ENCODE measurements around the gene KRTAP10-6. TPM values are rescaled to one million over a fixed set of nuclear protein-coding genes. Genes with fewer than 3 reads are reported as not detected.

Gene KRTAP10-6
- total RNA-seq, 6 experiments from 2014 or later: not detected

DNA sequence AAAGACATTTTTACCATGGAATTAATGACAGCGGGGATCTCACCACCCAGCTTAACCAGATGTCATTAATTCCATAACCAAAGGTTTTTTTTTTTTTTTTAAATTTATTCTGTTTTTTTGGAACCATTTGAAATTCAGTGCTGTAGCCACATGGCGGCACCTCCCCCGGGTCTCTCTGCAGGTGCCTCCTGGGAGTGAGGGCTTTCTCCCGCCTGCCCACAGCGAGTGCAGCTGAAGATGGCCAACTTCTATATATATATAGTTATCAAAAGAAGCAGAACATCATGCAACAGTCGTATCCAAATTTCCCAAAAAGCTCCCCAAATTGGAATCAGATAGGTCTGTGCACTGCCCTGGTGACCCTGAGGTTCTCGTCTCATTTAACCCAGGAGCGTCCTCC, 23.2 kb upstream of the KRTAP10-6 start:
- H3K9me3 Mint-ChIP-seq: peaks cover 53% of the 10 kb centered on the region
- H3K36me3 Mint-ChIP-seq (ENCODE audit: low read depth): peaks cover 6% of the 10 kb centered on the region
- no peak overlapping the region for H3K4me3 Mint-ChIP-seq
- no peak overlapping the region for H3K27ac Mint-ChIP-seq
- no peaks in the 10 kb centered on the region for H3K4me1 Mint-ChIP-seq (ENCODE audit: low read depth)
- H3K27me3 Mint-ChIP-seq (ENCODE audit: insufficient read depth): no peaks in the 10 kb centered on the region; the same call in 1 of the 2 replicates
- TF ChIP-seq, protein P1, sequence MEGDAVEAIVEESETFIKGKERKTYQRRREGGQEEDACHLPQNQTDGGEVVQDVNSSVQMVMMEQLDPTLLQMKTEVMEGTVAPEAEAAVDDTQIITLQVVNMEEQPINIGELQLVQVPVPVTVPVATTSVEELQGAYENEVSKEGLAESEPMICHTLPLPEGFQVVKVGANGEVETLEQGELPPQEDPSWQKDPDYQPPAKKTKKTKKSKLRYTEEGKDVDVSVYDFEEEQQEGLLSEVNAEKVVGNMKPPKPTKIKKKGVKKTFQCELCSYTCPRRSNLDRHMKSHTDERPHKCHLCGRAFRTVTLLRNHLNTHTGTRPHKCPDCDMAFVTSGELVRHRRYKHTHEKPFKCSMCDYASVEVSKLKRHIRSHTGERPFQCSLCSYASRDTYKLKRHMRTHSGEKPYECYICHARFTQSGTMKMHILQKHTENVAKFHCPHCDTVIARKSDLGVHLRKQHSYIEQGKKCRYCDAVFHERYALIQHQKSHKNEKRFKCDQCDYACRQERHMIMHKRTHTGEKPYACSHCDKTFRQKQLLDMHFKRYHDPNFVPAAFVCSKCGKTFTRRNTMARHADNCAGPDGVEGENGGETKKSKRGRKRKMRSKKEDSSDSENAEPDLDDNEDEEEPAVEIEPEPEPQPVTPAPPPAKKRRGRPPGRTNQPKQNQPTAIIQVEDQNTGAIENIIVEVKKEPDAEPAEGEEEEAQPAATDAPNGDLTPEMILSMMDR (IDR thresholded peaks at IDR 0.05): no peak
- no peak for DNase-seq

DNA sequence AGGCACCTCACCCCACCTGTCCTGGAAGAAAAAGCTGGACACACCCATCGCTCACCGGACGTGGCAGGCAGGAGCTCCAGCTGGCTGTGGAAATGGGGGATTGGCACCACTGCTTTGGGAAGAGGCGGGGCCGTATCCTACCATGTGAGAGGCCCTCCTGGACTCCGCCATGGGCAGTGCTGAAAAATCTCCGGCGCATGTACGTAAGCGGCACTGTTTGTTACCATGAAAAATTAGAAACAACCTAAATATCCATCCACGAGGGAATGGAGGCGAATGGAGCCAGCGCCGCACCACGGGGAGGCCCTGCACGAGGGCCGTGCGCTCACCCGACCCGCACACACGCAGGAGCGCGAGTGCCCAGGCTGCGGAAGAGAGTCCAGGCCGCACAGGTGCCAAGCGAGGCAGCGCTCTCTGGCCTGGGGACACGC, 22.7 kb upstream of the KRTAP10-6 start:
- H3K4me3 Mint-ChIP-seq: no peak overlapping the region
- no peaks in the 10 kb centered on the region for H3K4me1 Mint-ChIP-seq (ENCODE audit: low read depth)
- peaks cover 6% of the 10 kb centered on the region for H3K36me3 Mint-ChIP-seq (ENCODE audit: low read depth)
- DNase-seq: no peak
- H3K27ac Mint-ChIP-seq: no peak overlapping the region
- TF ChIP-seq, protein P1 (IDR thresholded peaks at IDR 0.05): no peak
- H3K9me3 Mint-ChIP-seq: peaks cover 54% of the 10 kb centered on the region
- no peaks in the 10 kb centered on the region; the same call in 1 of the 2 replicates for H3K27me3 Mint-ChIP-seq (ENCODE audit: insufficient read depth)

DNA sequence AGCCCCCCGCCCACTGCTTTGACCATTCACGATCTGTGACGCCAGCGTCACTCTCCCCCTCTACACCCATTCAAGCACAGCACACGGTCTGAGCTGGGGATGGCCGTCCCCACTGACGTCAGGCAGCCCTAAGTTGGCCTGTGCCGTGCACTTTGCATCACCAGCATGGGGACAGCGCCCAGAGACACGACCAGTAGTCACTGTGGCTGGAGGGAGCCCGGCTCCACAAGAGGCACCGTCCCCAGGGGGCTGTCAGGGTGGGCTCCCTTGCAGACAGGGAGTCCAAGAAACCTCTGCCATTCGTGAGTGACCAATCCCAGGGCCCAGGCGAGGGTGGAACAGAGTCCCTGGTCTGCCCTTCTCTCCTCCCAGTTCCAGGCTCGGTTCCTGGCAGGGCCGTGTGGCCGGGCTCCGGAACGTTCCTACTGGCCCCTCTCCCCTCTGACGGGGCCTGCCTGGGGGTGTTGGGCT, 21.9 kb upstream of the KRTAP10-6 start:
- TF ChIP-seq, protein P1 (IDR thresholded peaks at IDR 0.05): no peak
- Mint-ChIP-seq H3K27me3 (ENCODE audit: insufficient read depth) (no peaks in the 10 kb centered on the region; the same call in 1 of the 2 replicates), H3K27ac (no peak overlapping the region), H3K4me3 (no peak overlapping the region), H3K4me1 (ENCODE audit: low read depth) (no peaks in the 10 kb centered on the region), H3K36me3 (ENCODE audit: low read depth) (peaks cover 6% of the 10 kb centered on the region), H3K9me3 (peaks cover 54% of the 10 kb centered on the region)
- DNase-seq: no peak

DNA sequence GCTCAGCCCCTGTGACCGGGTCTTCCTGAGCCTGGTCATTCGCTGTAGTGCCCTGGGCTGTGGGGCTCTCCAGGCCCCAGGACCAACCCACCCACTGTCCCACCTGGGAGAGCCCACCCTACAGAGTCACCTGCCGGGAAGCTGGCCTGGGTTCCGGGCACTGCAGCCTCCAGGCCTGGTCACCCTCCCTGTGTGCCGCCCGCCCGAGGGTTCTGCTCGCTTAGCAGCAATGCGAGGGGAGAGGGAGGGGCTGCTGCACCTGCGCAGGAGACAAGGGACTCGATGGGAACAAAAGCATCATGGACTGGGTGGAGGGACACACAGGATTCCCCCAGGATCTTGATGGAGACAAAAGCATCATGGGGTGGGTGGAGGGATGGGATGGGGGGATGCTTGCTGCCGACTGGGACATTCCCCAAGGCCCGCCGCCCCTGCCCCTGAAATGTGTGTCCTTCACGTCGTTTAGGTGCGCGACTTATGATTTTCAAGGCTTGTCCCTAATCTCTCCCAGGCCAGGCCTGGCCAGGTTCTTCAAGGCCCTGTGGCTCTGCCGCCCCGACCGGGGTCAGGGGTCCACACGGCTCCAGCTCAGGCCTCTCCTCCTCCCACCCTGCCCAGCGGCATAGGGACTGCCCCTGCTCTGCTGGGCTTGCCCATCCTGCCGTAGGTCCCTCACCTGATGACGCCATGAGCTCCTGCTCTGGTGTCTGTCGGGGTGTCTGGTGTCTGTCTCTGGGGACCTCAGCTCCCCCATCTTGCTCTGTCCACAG, 21.3 kb upstream of the KRTAP10-6 start:
- Mint-ChIP-seq H3K36me3 (ENCODE audit: low read depth) (peaks cover 6% of the 10 kb centered on the region), H3K27ac (no peak overlapping the region), H3K4me1 (ENCODE audit: low read depth) (no peaks in the 10 kb centered on the region), H3K27me3 (ENCODE audit: insufficient read depth) (no peaks in the 10 kb centered on the region; the same call in 1 of the 2 replicates), H3K4me3 (no peak overlapping the region), H3K9me3 (peaks cover 56% of the 10 kb centered on the region)
- no peak for DNase-seq
- TF ChIP-seq, protein P1 (IDR thresholded peaks at IDR 0.05): no peak

DNA sequence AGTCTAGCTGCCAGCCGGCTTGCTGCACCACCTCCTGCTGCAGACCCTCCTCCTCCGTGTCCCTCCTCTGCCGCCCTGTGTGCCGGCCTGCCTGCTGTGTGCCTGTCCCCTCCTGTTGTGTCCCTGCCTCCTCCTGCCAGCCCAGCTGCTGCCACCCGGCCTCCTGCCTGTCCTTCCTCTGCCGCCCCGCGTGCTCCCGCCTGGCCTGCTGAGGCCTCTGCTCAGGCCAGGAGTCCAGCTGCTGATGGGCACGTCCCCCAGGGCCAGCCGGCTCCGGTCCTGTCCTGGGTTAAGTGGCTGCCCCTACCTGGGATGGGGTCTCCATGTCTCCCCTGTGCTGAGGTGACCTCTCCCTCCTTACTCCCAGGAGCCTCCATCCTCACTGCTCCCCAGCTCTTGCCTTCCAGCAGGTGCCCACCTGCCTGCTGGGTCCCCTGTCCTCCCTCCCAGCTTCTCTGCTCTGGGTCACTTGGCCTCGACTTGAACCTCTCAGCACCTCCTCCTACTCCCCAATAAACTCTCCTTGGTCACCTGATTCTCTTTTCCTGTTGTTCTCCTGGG, 20.4 kb upstream of the KRTAP10-6 start:
- Mint-ChIP-seq H3K4me1 (ENCODE audit: low read depth) (no peaks in the 10 kb centered on the region), H3K27ac (no peak overlapping the region), H3K9me3 (peaks cover 53% of the 10 kb centered on the region), H3K27me3 (ENCODE audit: insufficient read depth) (no peaks in the 10 kb centered on the region; the same call in 1 of the 2 replicates), H3K4me3 (no peak overlapping the region), H3K36me3 (ENCODE audit: low read depth) (peaks cover 6% of the 10 kb centered on the region)
- TF ChIP-seq, protein P1 (IDR thresholded peaks at IDR 0.05): no peak
- DNase-seq: no peak
